DMS153 treated with DMSO at 0.1 percent for 48 hours (cell line): Measurements from ENCODE around the gene PLXNC1.
A peak's percentile ranks its signal among the peaks of the same experiment; 100 is the strongest.

Experiments used
- DNase-seq: peaks from one replicate; lab custom pipeline; 2025; ENCODE audit not compliant: unreplicated experiment; lab: John Stamatoyannopoulos, UW

Gene PLXNC1

GRCh38 chr12:94133964-94134795, 14.2 kb upstream of the PLXNC1 start:
- peak; percentile 55 for DNase-seq

GRCh38 chr12:94135896-94136295, 12.5 kb upstream of the PLXNC1 start:
- DNase-seq, result no peak

GRCh38 chr12:94139816-94140215, 8.6 kb upstream of the PLXNC1 start:
- no peak for DNase-seq

- no peak for DNase-seq
These were observed 7.8 kb upstream of the PLXNC1 start for GRCh38 chr12:94140556-94140955.

GRCh38 chr12:94141004-94141764, 7.2 kb upstream of the PLXNC1 start:
- no peak for DNase-seq

- DNase-seq, result no peak
These were observed 6.5 kb upstream of the PLXNC1 start for GRCh38 chr12:94141892-94142291.

GRCh38 chr12:94143438-94143837, 4.9 kb upstream of the PLXNC1 start:
- no peak for DNase-seq

DNA sequence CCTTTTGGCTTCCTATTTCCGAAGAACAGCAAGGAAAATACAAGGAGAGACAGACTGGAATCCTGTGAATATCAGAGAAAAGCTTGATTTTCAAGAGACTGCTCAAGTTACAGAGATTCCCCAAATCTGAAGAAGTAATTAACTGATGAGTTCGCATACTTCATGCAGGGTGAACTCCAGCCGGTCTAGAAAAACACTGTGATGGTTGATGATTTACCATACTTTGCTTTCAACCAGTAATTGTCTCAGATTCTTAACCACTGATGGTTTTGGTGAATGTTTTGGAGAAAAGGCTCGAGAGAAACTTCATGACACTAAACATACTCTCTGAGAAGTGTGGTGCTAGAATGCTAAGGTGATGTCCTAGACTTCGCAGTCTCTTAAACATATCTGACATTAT, 4.4 kb upstream of the PLXNC1 start:
- DNase-seq, result no peak

GRCh38 chr12:94144781-94145180, 3.6 kb upstream of the PLXNC1 start:
- no peak for DNase-seq

- DNase-seq, result no peak
These were observed 3.0 kb upstream of the PLXNC1 start for GRCh38 chr12:94145191-94145983.

GRCh38 chr12:94146166-94146936, 2.0 kb upstream of the PLXNC1 start:
- DNase-seq, result no peak

DNA sequence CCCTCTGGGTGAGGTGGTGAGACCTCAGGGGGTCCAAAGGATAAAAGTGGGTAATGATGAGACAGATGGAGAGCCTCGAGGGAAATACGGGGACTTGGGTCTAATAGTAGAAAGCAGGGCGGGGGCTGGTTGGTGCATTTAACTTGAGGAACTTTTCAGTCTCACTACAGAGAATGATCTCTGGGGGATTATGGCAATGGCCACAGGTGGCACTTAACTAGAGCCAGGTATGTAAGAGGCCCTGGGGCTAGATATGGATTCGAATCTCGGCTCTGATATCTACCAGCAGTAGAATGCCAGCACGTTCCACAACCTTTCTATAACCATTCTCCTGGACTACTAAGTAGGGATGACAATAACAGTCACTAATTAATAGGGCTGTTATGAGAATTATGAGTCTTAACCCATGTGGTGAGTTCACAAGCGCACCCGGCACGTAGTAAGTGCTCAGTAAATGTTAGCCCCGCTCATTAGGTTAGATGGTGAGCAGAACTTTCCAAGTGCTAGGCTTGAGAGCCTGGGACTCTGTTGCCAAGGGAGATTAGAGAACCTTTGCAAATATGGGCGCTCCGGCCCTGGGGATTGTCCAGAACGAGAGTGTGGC, 888 bp upstream of the PLXNC1 start:
- DNase-seq, result no peak

DNA sequence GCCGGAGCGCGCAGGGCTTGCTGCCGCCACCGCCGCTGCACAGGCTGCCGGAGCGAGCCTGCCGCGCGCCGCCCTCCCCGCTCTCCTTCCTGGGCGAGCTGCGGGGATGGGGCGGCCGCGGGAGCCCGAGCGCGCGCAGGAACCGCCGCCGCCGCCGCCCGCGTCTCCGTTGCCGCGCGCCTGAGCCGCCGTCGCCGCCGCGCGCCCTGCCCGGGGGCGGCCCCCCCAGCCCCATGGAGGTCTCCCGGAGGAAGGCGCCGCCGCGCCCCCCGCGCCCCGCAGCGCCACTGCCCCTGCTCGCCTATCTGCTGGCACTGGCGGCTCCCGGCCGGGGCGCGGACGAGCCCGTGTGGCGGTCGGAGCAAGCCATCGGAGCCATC, 352 bp downstream of the PLXNC1 start:
- peak; percentile 20 for DNase-seq

- DNase-seq, result peak; percentile 10
These were observed 873 bp downstream of the PLXNC1 start for GRCh38 chr12:94149119-94149780.

- no peak for DNase-seq
These were observed 1.4 kb downstream of the PLXNC1 start for GRCh38 chr12:94149781-94150239.

DNA sequence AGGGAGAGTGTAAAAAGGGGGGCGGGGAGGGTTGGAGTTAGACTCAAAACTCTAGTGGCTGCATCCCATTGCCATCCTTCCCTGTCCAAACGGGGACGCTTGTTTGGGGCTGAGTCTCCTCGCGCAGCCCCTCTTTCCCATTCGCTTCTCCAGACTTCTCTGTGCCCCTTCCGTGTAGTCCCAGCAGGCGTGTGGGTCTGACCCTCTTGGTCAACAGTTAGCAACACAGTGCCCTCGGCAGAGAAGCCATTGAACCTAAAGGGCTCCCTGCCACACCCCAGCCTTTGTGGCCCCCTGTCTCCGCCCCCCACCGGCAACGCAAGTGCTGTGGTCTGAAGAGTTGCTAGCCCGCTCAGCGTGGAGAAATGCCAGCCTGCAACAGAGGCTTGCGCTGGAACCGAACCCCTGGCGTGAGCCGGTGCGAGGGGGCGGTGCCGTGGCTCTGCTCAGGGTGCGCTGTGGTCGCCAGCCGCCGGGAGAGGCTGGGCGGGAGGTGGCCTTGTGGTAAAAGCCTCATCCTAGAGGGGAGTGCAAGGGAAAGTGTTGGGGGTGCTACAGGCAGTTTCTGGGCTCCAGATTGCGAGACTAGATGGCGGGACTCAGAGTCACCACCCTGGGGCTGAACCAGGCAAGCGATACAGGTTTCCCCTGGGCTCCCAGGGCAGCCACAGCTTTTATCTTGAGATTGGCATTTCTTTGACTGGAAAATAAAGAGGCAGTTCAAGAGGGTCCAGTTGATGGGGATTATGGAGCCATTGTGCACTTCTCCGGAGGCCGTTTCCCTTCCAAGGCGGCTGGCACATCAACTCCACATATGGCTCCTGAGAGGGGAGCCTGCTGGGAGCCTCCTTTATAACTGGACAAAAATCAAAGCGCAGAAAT, 2.1 kb downstream of the PLXNC1 start:
- DNase-seq, result peak; percentile 31

- no peak for DNase-seq
These were observed 3.2 kb downstream of the PLXNC1 start for GRCh38 chr12:94151582-94151981.

GRCh38 chr12:94152292-94153078, 4.1 kb downstream of the PLXNC1 start:
- peak; percentile 18 for DNase-seq
